Astrocyte (in vitro differentiated cells and primary cell): ENCODE data around the gene FRMD3. TPM values are rescaled to one million over a fixed set of nuclear protein-coding genes. Genes with fewer than 3 reads are reported as not detected.

ENCODE experiments used
- DNase-seq: peaks from one replicate; pipeline ENCODE4 v3.0.0-alpha.2; 2010; ENCODE audit warnings: low read depth
- FAIRE-seq: peaks from 2 replicates; lab custom pipeline; 2011; peaks lifted over from hg19 to GRCh38; lab: Jason Lieb, UNC
- H2AFZ ChIP-seq: 2 replicates; pipeline ENCODE4 v1.6.0; 2012; ENCODE audit warnings: low read depth, low read length, inconsistent platforms
- H3K27ac ChIP-seq: 2 replicates; pipeline ENCODE4 v1.5.1; 2011; ENCODE audit warnings: low read depth, low read length, inconsistent platforms
- H3K27me3 ChIP-seq: 2 replicates; pipeline ENCODE4 v1.6.0; 2011; ENCODE audit warnings: low read length, inconsistent platforms; ENCODE audit not compliant: insufficient read depth
- H3K36me3 ChIP-seq: 2 replicates; pipeline ENCODE4 v1.5.1; 2011; ENCODE audit warnings: low read length, inconsistent platforms; ENCODE audit not compliant: insufficient read depth
- H3K4me1 ChIP-seq: 2 replicates; pipeline ENCODE4 v1.5.1; 2011; ENCODE audit warnings: low read length, inconsistent platforms; ENCODE audit not compliant: insufficient read depth
- H3K4me2 ChIP-seq: 2 replicates; pipeline ENCODE4 v1.6.0; 2012; ENCODE audit warnings: low read length, inconsistent platforms
- H3K4me3 ChIP-seq: 2 replicates; pipeline ENCODE4 v1.5.1; 2011; ENCODE audit warnings: low read depth, mild to moderate bottlenecking, low read length, inconsistent platforms; ENCODE audit not compliant: insufficient read depth
- H3K79me2 ChIP-seq: 2 replicates; pipeline ENCODE4 v1.6.0; 2012; ENCODE audit warnings: mild to moderate bottlenecking, low read length, inconsistent platforms; ENCODE audit not compliant: insufficient read depth
- H3K9ac ChIP-seq: 2 replicates; pipeline ENCODE4 v1.6.0; 2012; ENCODE audit warnings: mild to moderate bottlenecking, low read length, inconsistent platforms
- H3K9me3 ChIP-seq: 2 replicates; pipeline ENCODE4 v1.5.1; 2012; ENCODE audit warnings: low read depth, mild to moderate bottlenecking, low read length, inconsistent platforms; ENCODE audit not compliant: insufficient read depth
- H4K20me1 ChIP-seq: 2 replicates; pipeline ENCODE4 v1.6.0; 2012; ENCODE audit warnings: low read length, inconsistent platforms; ENCODE audit not compliant: insufficient read depth
- H3K27ac Mint-ChIP-seq: one replicate; pipeline ENCODE4 v1.8.0; 2021; ENCODE audit warnings: mild to moderate bottlenecking, mixed read lengths; ENCODE audit not compliant: unreplicated experiment
- H3K27me3 Mint-ChIP-seq: one replicate; pipeline ENCODE4 v1.8.0; 2021; ENCODE audit warnings: low read depth, mixed read lengths; ENCODE audit not compliant: unreplicated experiment
- H3K36me3 Mint-ChIP-seq: one replicate; pipeline ENCODE4 v1.8.0; 2021; ENCODE audit warnings: low read depth, mixed read lengths; ENCODE audit not compliant: unreplicated experiment
- H3K4me1 Mint-ChIP-seq: one replicate; pipeline ENCODE4 v1.8.0; 2021; ENCODE audit warnings: low read depth, mixed read lengths; ENCODE audit not compliant: unreplicated experiment
- H3K4me3 Mint-ChIP-seq: one replicate; pipeline ENCODE4 v1.8.0; 2021; ENCODE audit warnings: mild to moderate bottlenecking, moderate library complexity, mixed read lengths; ENCODE audit not compliant: unreplicated experiment
- H3K9me3 Mint-ChIP-seq: one replicate; pipeline ENCODE4 v1.8.0; 2021; ENCODE audit warnings: mild to moderate bottlenecking, mixed read lengths; ENCODE audit not compliant: unreplicated experiment
- CTCF ChIP-seq: IDR thresholded peaks from 2 replicates; pipeline ENCODE4 v1.5.1; 2011; ENCODE audit warnings: low read depth, mild to moderate bottlenecking, inconsistent platforms, low read length, moderate library complexity; ENCODE audit not compliant: insufficient read depth
- EZH2 ChIP-seq: IDR thresholded peaks from 2 replicates; pipeline ENCODE4 v1.6.1; 2012; ENCODE audit warnings: mild to moderate bottlenecking, low read length, inconsistent platforms; ENCODE audit not compliant: insufficient read depth
- total RNA-seq: library from RNA; stranded (reverse); gene quantifications from 2 replicates; pipeline ENCODE4 v1.2.1, GENCODE V29; 2021

Gene FRMD3
- total RNA-seq, 1 donor from 2014 or later: 0.39 TPM

- Mint-ChIP-seq H3K27ac (no peak overlapping the region), H3K4me3 (no peak overlapping the region), H3K36me3 (no peaks in the 10 kb centered on the region), H3K27me3 (no peaks in the 10 kb centered on the region), H3K4me1 (peaks cover 11% of the 10 kb centered on the region), H3K9me3 (no peaks in the 10 kb centered on the region)
- H3K9ac ChIP-seq: no peak overlapping the region
- TF ChIP-seq EZH2 (no peak), CTCF (no peak)
- H3K4me2 ChIP-seq: no peak overlapping the region
- no peak overlapping the region for H2AFZ ChIP-seq
- H3K36me3 ChIP-seq: no peaks in the 10 kb centered on the region
- H3K9me3 ChIP-seq: no peaks in the 10 kb centered on the region
- no peaks in the 10 kb centered on the region for H3K27me3 ChIP-seq
- peak; percentile 16 for DNase-seq
- H4K20me1 ChIP-seq: no peaks in the 10 kb centered on the region
- no peak overlapping the region for H3K27ac ChIP-seq
- peak; percentile 69 for FAIRE-seq
- H3K4me1 ChIP-seq: peaks cover 11% of the 10 kb centered on the region
- no peak overlapping the region for H3K4me3 ChIP-seq
- H3K79me2 ChIP-seq: no peaks in the 10 kb centered on the region
Measured at GRCh38 chr9:83267741-83268140, 270.5 kb downstream of the FRMD3 start.

- no peaks in the 10 kb centered on the region for H3K9me3 Mint-ChIP-seq
- no peaks in the 10 kb centered on the region for H3K36me3 Mint-ChIP-seq
- no peak overlapping the region for H3K27ac ChIP-seq
- H3K27me3 Mint-ChIP-seq: no peaks in the 10 kb centered on the region
- peak overlapping the region; percentile 31 for H3K4me2 ChIP-seq
- H3K36me3 ChIP-seq: no peaks in the 10 kb centered on the region
- H3K9ac ChIP-seq: no peak overlapping the region
- no peaks in the 10 kb centered on the region for H4K20me1 ChIP-seq
- no peak overlapping the region for H3K27ac Mint-ChIP-seq
- peaks cover 11% of the 10 kb centered on the region for H3K4me1 ChIP-seq
- H3K4me3 ChIP-seq: no peak overlapping the region
- no peaks in the 10 kb centered on the region for H3K79me2 ChIP-seq
- no peak overlapping the region for H3K4me3 Mint-ChIP-seq
- no peaks in the 10 kb centered on the region for H3K9me3 ChIP-seq
- H3K4me1 Mint-ChIP-seq: peaks cover 12% of the 10 kb centered on the region
- no peak overlapping the region for H2AFZ ChIP-seq
- H3K27me3 ChIP-seq: no peaks in the 10 kb centered on the region
- DNase-seq: peak; percentile 9
- FAIRE-seq: no peak
- TF ChIP-seq CTCF (no peak), EZH2 (no peak)
Measured at GRCh38 chr9:83266666-83267496, 271.3 kb downstream of the FRMD3 start.

GRCh38 chr9:83266331-83266665, 271.9 kb downstream of the FRMD3 start:
- no peaks in the 10 kb centered on the region for H3K9me3 Mint-ChIP-seq
- no peak overlapping the region for H3K27ac Mint-ChIP-seq
- no peaks in the 10 kb centered on the region for H3K27me3 Mint-ChIP-seq
- H3K36me3 Mint-ChIP-seq: no peaks in the 10 kb centered on the region
- H3K27ac ChIP-seq: no peak overlapping the region
- no peak overlapping the region for H3K9ac ChIP-seq
- H3K4me1 ChIP-seq: peaks cover 11% of the 10 kb centered on the region
- DNase-seq: no peak
- no peaks in the 10 kb centered on the region for H3K36me3 ChIP-seq
- no peaks in the 10 kb centered on the region for H3K9me3 ChIP-seq
- H3K79me2 ChIP-seq: no peaks in the 10 kb centered on the region
- H3K4me2 ChIP-seq: peak overlapping the region; percentile 31
- H3K4me3 Mint-ChIP-seq: no peak overlapping the region
- H4K20me1 ChIP-seq: no peaks in the 10 kb centered on the region
- TF ChIP-seq EZH2 (no peak), CTCF (no peak)
- no peak for FAIRE-seq
- no peak overlapping the region for H2AFZ ChIP-seq
- H3K27me3 ChIP-seq: no peaks in the 10 kb centered on the region
- no peak overlapping the region for H3K4me3 ChIP-seq
- H3K4me1 Mint-ChIP-seq: peaks cover 12% of the 10 kb centered on the region
